SK-N-MC (cell line): Measurements from ENCODE around the gene SLC7A1.

Source experiments
- EZH2 ChIP-seq: fragments of 200-600 bp; sonication (generic); IDR thresholded peaks from one replicate; pipeline ENCODE4 v1.6.1; 2017; ENCODE audit warnings: antibody characterized with exemption
- FOXP2 ChIP-seq: optimal IDR thresholded peaks from 2 replicates; pipeline ENCODE3; 2011; ENCODE audit warnings: mild to moderate bottlenecking, moderate library complexity; ENCODE audit not compliant: insufficient read depth; ENCODE audit errors: extremely low read length, control extremely low read depth
- POLR2AphosphoS5 ChIP-seq: IDR thresholded peaks from 2 replicates; pipeline ENCODE4 v1.6.1; 2012; ENCODE audit warnings: mild to moderate bottlenecking, low read depth, low read length, borderline replicate concordance

DNA sequence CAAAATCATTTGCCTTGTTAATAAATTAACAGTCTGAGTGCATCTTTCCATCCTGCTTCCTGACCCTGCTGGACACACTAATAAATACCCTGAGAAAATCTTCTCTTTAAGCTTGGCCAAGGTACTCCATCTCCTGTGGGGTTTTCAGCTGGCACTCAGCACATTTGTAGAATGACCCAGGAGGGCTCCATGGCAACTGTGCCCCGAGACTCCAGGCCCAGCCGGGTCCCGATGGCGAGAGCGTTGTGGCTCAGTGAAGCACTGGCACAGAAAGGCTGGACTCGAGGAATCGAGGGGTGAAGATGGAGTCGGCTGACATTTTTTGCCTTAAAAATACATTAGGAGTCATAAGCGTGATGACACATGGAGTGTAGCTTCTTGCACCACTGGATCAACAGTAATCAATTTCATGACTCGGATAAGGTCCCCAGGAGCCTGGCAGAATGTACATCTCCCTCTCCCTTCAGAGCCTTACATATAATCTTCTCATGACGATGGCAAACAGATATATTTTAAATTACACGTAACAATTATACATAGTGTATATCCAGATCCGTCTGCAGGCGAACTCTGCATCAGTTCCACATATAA, 85.4 kb downstream of the SLC7A1 start:
- TF ChIP-seq POLR2AphosphoS5 (no peak), EZH2 (no peak), FOXP2 (no peak)
